GM12878 (cell line): ENCODE results near the gene WHRN. TPM values are rescaled to one million over a fixed set of nuclear protein-coding genes. Genes with fewer than 3 reads are reported as not detected.

Experiments used
- ATF7 ChIP-seq: fragments of 450-650 bp; IDR thresholded peaks from 2 replicates; pipeline ENCODE4 v1.6.1; 2016; ENCODE audit warnings: low read depth, mild to moderate bottlenecking
- EZH2 ChIP-seq: IDR thresholded peaks from 2 replicates; pipeline ENCODE4 v1.6.1; 2012; ENCODE audit warnings: low read depth, mild to moderate bottlenecking, control low read depth, inconsistent platforms, low read length, borderline replicate concordance; ENCODE audit not compliant: control insufficient read depth
- FOXM1 ChIP-seq: IDR thresholded peaks from 2 replicates; pipeline ENCODE4 v1.6.1; 2012; ENCODE audit warnings: low read depth, mild to moderate bottlenecking, inconsistent platforms, low read length, moderate library complexity
- HCFC1 ChIP-seq: fragments of 150-350 bp; IDR thresholded peaks from 2 replicates; pipeline ENCODE4 v1.6.1; 2014; ENCODE audit warnings: low read length
- IKZF2 ChIP-seq, 2 experiments: fragments of 450-650 bp; IDR thresholded peaks; 2 replicates each; pipeline ENCODE4 v1.6.1; 2017; ENCODE audit warnings: mild to moderate bottlenecking in 2 of 2, moderate library complexity in 2 of 2
- JUNB ChIP-seq: IDR thresholded peaks from 2 replicates; pipeline ENCODE4 v1.6.1; 2016; ENCODE audit warnings: antibody characterized with exemption, mild to moderate bottlenecking
- JUND ChIP-seq: IDR thresholded peaks from 2 replicates; pipeline ENCODE4 v1.6.1; 2012; ENCODE audit warnings: low read depth, mild to moderate bottlenecking, low read length, improper control_type of control experiment, moderate library complexity
- MTA2 ChIP-seq: fragments of 450-650 bp; IDR thresholded peaks from 2 replicates; pipeline ENCODE4 v1.6.1; 2016; ENCODE audit warnings: low read depth, mild to moderate bottlenecking, moderate library complexity
- NFXL1 ChIP-seq: fragments of 450-650 bp; IDR thresholded peaks from 2 replicates; pipeline ENCODE4 v1.6.1; 2017; ENCODE audit warnings: antibody characterized with exemption, mild to moderate bottlenecking, borderline replicate concordance
- POU2F2 ChIP-seq: IDR thresholded peaks from 3 replicates; pipeline ENCODE4 v1.6.1; 2011; ENCODE audit warnings: low read depth, mild to moderate bottlenecking, low read length, borderline replicate concordance
- REST ChIP-seq: IDR thresholded peaks from 2 replicates; pipeline ENCODE4 v1.6.1; 2012; ENCODE audit warnings: mild to moderate bottlenecking, low read depth, low read length
- TBL1XR1 ChIP-seq: IDR thresholded peaks from 2 replicates; pipeline ENCODE4 v1.6.1; 2012; ENCODE audit warnings: low read depth, low read length, improper control_type of control experiment
- ZNF207 ChIP-seq: fragments of 450-650 bp; IDR thresholded peaks from 2 replicates; pipeline ENCODE4 v1.6.1; 2014; ENCODE audit warnings: antibody characterized with exemption, mild to moderate bottlenecking, borderline replicate concordance
- polyA plus RNA-seq, 11 experiments: library from polyadenylated mRNA; depleted of rRNA in 4 of 11; unstranded in 6 of 11; stranded (reverse) in 5 of 11; fragments of >200 nt; fragmentation: Nextera tagmentation in 4 of 11; fragmentation: Illumina TruSeq in 1 of 11; extraction: Ambion mirVana in 4 of 11; extraction: Trizol in 1 of 11; gene quantifications; 1 replicate in 1 of 11; 2 replicates in 10 of 11; pipeline versions ENCODE4 v1.2.1 to v1.2.3, GENCODE V29; 2011 to 2016; ENCODE audit warnings: inconsistent platforms in 2 of 11, missing spikeins in 2 of 11, low read depth in 1 of 11
- total RNA-seq, 4 experiments: library from RNA; depleted of rRNA in 3 of 4; stranded (reverse); fragments of >200 nt in 3 of 4; fragmentation: Illumina TruSeq in 1 of 4; extraction: Trizol in 1 of 4; gene quantifications; 2 replicates each; pipeline versions ENCODE4 v1.2.1 to v1.2.3, GENCODE V29; 2013 to 2021
- TF ChIP-seq, protein P1 (sequence below): IDR thresholded peaks from 2 replicates; pipeline ENCODE4 v1.6.1; 2011; ENCODE audit warnings: low read depth, low read length, improper control_type of control experiment, borderline replicate concordance
- TF ChIP-seq, protein P2 (sequence below): IDR thresholded peaks from 2 replicates; pipeline ENCODE4 v1.6.1; 2012; ENCODE audit warnings: low read depth, low read length, improper control_type of control experiment

WHRN gene
- total and polyA plus RNA-seq, 10 of the 15 experiments (the other 5 are each of a cell fraction or from before 2014, with no cell fraction given) = 0.04 to 18.2 (median 0.68) TPM; not detected in 1

DNA sequence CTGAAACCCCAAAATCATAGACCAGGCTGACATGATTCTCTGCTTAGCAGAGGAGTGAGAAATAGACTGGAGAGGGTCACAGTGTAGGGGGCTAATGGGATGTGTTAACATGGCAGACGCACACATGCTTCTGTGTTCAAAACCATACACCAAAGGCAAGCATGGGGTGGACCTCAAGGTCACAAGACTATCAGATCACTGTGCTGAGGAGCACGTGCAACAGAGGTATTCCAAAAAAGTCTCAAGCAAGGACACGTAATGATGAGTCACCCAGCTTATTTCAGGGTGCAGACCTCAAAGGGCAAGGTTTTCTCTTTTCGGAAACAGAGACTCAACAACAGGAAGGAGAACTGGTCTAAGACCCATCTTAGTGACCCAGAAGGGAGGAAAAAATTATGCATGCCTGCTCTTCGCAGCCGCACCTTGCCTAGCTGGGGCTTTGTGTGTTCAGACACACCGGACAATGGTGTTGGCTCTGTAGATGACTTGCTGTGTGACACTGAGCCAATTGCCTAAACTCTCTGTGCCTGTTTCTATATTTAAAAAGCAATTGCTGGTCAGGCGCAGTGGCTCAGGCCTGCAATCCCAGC lies 20.3 kb downstream of the WHRN start (continued):
- TF ChIP-seq HCFC1 = no peak
- peak; percentile 50; the same call in 1 of the 2 replicates for TF ChIP-seq JUND
- TF ChIP-seq POU2F2 = peak; percentile 99
- no peak for TF ChIP-seq REST
- 0 out of 2 replicates have a peak, but pooled peaks have one; percentile 15 for TF ChIP-seq FOXM1
- TF ChIP-seq ZNF207 = no peak
- TF ChIP-seq NFXL1 = peak; percentile 82; the same call in 1 of the 2 replicates
- TF ChIP-seq EZH2 = no peak
- peak; percentile 68; the same call in 1 of the 2 replicates for TF ChIP-seq MTA2
- peak; percentile 81 to 85 for TF ChIP-seq IKZF2 (IDR thresholded peaks at IDR 0.05)
- peak; percentile 91 for TF ChIP-seq ATF7
- TF ChIP-seq, protein P1, sequence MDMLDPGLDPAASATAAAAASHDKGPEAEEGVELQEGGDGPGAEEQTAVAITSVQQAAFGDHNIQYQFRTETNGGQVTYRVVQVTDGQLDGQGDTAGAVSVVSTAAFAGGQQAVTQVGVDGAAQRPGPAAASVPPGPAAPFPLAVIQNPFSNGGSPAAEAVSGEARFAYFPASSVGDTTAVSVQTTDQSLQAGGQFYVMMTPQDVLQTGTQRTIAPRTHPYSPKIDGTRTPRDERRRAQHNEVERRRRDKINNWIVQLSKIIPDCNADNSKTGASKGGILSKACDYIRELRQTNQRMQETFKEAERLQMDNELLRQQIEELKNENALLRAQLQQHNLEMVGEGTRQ = no peak
- 0 out of 2 replicates have a peak, but pooled peaks have one; percentile 32 for TF ChIP-seq JUNB
- TF ChIP-seq, protein P2, sequence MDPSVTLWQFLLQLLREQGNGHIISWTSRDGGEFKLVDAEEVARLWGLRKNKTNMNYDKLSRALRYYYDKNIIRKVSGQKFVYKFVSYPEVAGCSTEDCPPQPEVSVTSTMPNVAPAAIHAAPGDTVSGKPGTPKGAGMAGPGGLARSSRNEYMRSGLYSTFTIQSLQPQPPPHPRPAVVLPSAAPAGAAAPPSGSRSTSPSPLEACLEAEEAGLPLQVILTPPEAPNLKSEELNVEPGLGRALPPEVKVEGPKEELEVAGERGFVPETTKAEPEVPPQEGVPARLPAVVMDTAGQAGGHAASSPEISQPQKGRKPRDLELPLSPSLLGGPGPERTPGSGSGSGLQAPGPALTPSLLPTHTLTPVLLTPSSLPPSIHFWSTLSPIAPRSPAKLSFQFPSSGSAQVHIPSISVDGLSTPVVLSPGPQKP = no peak
- peak; percentile 91 for TF ChIP-seq TBL1XR1
